Subcutaneous abdominal adipose tissue (tissue), 5 donors: ENCODE measurements around the gene KLHL4.
"Not testable (repeated sequence)": the region's sequence is repeated elsewhere in the genome, so short reads cannot be mapped to it uniquely, and the experiment has no call there.

Source experiments
- H3K27ac ChIP-seq: one replicate; pipeline ENCODE4 v1.7.0; 2013; ENCODE audit warnings: low read depth, mild to moderate bottlenecking, inconsistent platforms, low read length, moderate library complexity
- H3K27me3 ChIP-seq, 5 donors: one replicate each; pipeline ENCODE4 v1.7.0; 2013; ENCODE audit warnings: low read length in 5 of 5, inconsistent platforms in 1 of 5; ENCODE audit not compliant: control insufficient read depth in 5 of 5, insufficient read depth in 4 of 5
- H3K36me3 ChIP-seq, 5 donors: one replicate each; pipeline ENCODE4 v1.7.0; 2013; ENCODE audit warnings: low read length in 5 of 5; ENCODE audit not compliant: control insufficient read depth in 5 of 5, insufficient read depth in 5 of 5
- H3K4me1 ChIP-seq, 5 donors: one replicate each; pipeline ENCODE4 v1.7.0; 2013; ENCODE audit warnings: low read length in 5 of 5, mild to moderate bottlenecking in 3 of 5, moderate library complexity in 1 of 5; ENCODE audit not compliant: control insufficient read depth in 5 of 5, insufficient read depth in 5 of 5
- H3K4me3 ChIP-seq, 5 donors: one replicate each; pipeline ENCODE4 v1.7.0; 2013; ENCODE audit warnings: low read length in 5 of 5, low read depth in 1 of 5
- H3K9ac ChIP-seq, 5 donors: one replicate each; pipeline ENCODE4 v1.7.0; 2013; ENCODE audit warnings: low read length in 5 of 5, mild to moderate bottlenecking in 4 of 5, moderate library complexity in 3 of 5
- H3K9me3 ChIP-seq, 5 donors: one replicate each; pipeline ENCODE4 v1.7.0; 2013; ENCODE audit warnings: low read length in 5 of 5; ENCODE audit not compliant: control insufficient read depth in 5 of 5
- donor health status: healthy.
- donor health status: healthy.
- donor health status: healthy.
- donor health status: healthy.
- donor health status: healthy.

Gene KLHL4

DNA sequence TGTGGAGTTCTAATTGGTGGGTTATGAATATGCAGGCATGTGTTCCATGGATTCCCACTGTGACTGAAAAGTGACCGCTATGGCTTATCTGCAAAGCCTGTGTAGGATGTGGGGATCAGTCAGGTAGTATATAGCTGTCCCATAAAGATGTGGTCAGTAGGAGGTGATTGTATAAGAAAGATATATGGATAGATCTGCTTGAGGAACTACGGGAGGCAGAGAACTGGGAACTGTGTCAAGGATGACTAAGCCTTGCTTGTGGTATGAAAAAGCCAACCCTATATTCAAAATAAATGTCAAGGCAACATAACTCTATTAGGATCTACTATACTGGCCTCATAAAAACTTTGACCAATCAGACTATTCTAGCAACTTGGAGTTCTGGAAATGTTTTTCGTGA lies 185.2 kb downstream of the KLHL4 start:
- H3K27me3 ChIP-seq: peaks cover 0 to 2% (median 0%) of the 10 kb centered on the region in 5 donors

DNA sequence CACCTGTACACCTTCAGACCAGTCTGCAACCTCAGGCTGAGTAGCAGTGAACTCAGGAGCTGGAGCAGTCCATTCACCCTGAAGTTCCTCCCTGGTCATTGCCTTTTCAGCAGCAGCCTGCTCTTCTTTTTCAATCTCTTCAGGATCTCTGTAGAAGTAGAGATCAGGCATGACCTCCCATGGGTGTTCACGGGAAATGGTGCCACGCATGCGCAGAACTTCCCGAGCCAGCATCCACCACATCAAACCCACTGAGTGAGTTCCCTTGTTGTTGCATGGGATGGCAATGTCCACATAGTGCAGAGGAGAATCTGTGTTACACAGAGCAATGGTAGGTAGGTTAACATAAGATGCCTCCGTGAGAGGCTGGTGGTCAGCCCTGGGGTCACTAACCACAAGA lies 185.9 kb downstream of the KLHL4 start:
- not testable (repeated sequence) for H3K4me1 ChIP-seq, H3K27me3 ChIP-seq, H3K4me3 ChIP-seq, H3K36me3 ChIP-seq, H3K9ac ChIP-seq, H3K9me3 ChIP-seq, H3K27ac ChIP-seq

More for the DNA sequence above, 185.2 kb downstream of the KLHL4 start:
- H3K4me1 ChIP-seq: no peaks in the 10 kb centered on the region
- H3K9ac ChIP-seq: no peak overlapping the region
- no peaks in the 10 kb centered on the region for H3K36me3 ChIP-seq
- H3K27ac ChIP-seq: no peak overlapping the region
- H3K4me3 ChIP-seq: no peak overlapping the region
- H3K9me3 ChIP-seq: peaks cover 0 to under 1% (median 0%) of the 10 kb centered on the region in 5 donors

- H3K9me3 ChIP-seq: peaks cover 0 to 9% (median 3%) of the 10 kb centered on the region in 5 donors
- H3K9ac ChIP-seq: no peak overlapping the region
- H3K4me1 ChIP-seq: no peaks in the 10 kb centered on the region
Measured at GRCh38 chrX:87706134-87706533, 188.5 kb downstream of the KLHL4 start.

DNA sequence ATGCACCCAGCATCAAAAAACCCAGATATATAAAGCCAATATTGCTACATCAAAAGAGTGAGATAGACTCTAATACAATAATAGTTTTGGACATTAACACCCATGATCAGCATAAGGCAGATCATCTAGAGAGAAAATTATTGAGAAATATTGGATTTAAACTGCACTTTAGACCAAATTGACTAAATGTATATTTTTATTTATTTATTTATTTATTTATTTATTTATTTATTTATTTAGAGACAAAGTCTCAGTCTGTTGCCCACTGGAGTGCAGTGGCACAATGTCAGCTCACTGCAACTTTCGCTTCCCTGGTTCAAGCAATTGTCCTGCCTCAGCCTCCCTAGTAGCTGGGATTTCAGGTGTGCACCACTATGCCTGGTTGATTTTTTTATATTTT lies 193.0 kb downstream of the KLHL4 start:
- Histone ChIP-seq H3K9ac (no peak overlapping the region), H3K4me1 (no peaks in the 10 kb centered on the region)

More at GRCh38 chrX:87706134-87706533, 188.5 kb downstream of the KLHL4 start:
- no peak overlapping the region for H3K4me3 ChIP-seq
- no peaks in the 10 kb centered on the region for H3K36me3 ChIP-seq
- no peak overlapping the region for H3K27ac ChIP-seq
- H3K27me3 ChIP-seq: peaks cover 0 to 2% (median 0%) of the 10 kb centered on the region in 5 donors

More for the DNA sequence above, 193.0 kb downstream of the KLHL4 start:
- H3K27ac ChIP-seq: no peak overlapping the region
- no peak overlapping the region for H3K4me3 ChIP-seq
- no peaks in the 10 kb centered on the region for H3K36me3 ChIP-seq
- H3K9me3 ChIP-seq: peaks cover 0 to 14% (median 5%) of the 10 kb centered on the region in 5 donors
- peaks cover 0 to 2% (median 0%) of the 10 kb centered on the region in 5 donors for H3K27me3 ChIP-seq
